ENCODE results near the gene AKR1C2.
"Not testable (repeated sequence)": the region's sequence is repeated elsewhere in the genome, so short reads cannot be mapped to it uniquely, and the experiment has no call there.

AKR1C2 gene

GRCh38 chr10:4941540-4942330 lies 61.9 kb downstream of the AKR1C2 start:
- H3K27me3 ChIP-seq (ENCODE audit: control insufficient read depth, low read length) = no peaks in the 10 kb centered on the region
- no peak overlapping the region for H3K4me2 ChIP-seq (ENCODE audit: low read length)
- no peaks in the 10 kb centered on the region for H3K9me2 ChIP-seq (replicated peaks; ENCODE audit: control insufficient read depth, low read length)
- TF ChIP-seq EZH2phosphoT487 (IDR thresholded peaks at IDR 0.05; ENCODE audit: borderline replicate concordance, low read length) = no peak
- no peak for TF ChIP-seq CTCF (IDR thresholded peaks at IDR 0.05; ENCODE audit: low read depth, low read length, poor library complexity, severe bottlenecking)
- no peaks in the 10 kb centered on the region for H4K20me1 ChIP-seq (ENCODE audit: control insufficient read depth, insufficient read depth, low read depth, low read length)
- H3K79me2 ChIP-seq (ENCODE audit: control insufficient read depth, low read length) = no peaks in the 10 kb centered on the region
- H3K36me3 ChIP-seq (ENCODE audit: control insufficient read depth, low read length) = no peaks in the 10 kb centered on the region
- H3K27ac ChIP-seq (ENCODE audit: low read depth, low read length) = no peak overlapping the region
- H3K4me1 ChIP-seq (ENCODE audit: control insufficient read depth, low read length) = no peaks in the 10 kb centered on the region
- H3K9me3 ChIP-seq (ENCODE audit: control insufficient read depth, insufficient read depth, low read length) = no peaks in the 10 kb centered on the region
- no peak overlapping the region for H3K4me3 ChIP-seq (ENCODE audit: low read length)
- no peaks in the 10 kb centered on the region for H3F3A ChIP-seq (ENCODE audit: control insufficient read depth, insufficient read depth)

DNA sequence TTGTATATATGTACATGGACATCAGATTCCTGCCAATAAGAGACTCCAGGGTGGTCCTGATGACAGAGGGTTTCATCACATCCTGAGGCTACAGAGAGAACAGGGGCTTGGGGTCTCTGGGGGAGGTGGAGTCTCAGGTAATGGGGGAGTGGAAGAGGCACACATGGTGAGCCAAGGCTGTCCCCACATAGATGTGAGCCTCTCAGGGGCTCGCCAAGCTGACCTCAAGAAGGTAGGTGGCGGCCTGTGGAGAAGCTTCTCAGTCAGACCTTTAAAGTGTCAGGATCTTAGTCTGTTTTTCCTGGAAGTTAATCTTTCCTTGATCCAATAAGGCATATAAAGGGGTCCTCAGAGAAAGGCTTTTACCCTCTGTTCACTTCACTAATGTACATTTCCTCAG lies 62.7 kb downstream of the AKR1C2 start:
- not testable (repeated sequence) for H3K27ac ChIP-seq (ENCODE audit: low read depth, low read length); H3K27me3 ChIP-seq (ENCODE audit: control insufficient read depth, low read length); H3K4me2 ChIP-seq (ENCODE audit: low read length); H4K20me1 ChIP-seq (ENCODE audit: control insufficient read depth, insufficient read depth, low read depth, low read length); H3K9me3 ChIP-seq (ENCODE audit: control insufficient read depth, insufficient read depth, low read length); H3K4me1 ChIP-seq (ENCODE audit: control insufficient read depth, low read length); H3K36me3 ChIP-seq (ENCODE audit: control insufficient read depth, low read length); H3K79me2 ChIP-seq (ENCODE audit: control insufficient read depth, low read length); H3K4me3 ChIP-seq (ENCODE audit: low read length); H3K9me2 ChIP-seq (replicated peaks; ENCODE audit: control insufficient read depth, low read length); H3F3A ChIP-seq (ENCODE audit: control insufficient read depth, insufficient read depth)

GRCh38 chr10:4940073-4940428 lies 63.6 kb downstream of the AKR1C2 start:
- H3K4me1 ChIP-seq (ENCODE audit: control insufficient read depth, low read length); H3K9me2 ChIP-seq (replicated peaks; ENCODE audit: control insufficient read depth, low read length); H3K9me3 ChIP-seq (ENCODE audit: control insufficient read depth, insufficient read depth, low read length); H3K79me2 ChIP-seq (ENCODE audit: control insufficient read depth, low read length); H3F3A ChIP-seq (ENCODE audit: control insufficient read depth, insufficient read depth); H3K4me2 ChIP-seq (ENCODE audit: low read length); H3K4me3 ChIP-seq (ENCODE audit: low read length); H3K36me3 ChIP-seq (ENCODE audit: control insufficient read depth, low read length); H4K20me1 ChIP-seq (ENCODE audit: control insufficient read depth, insufficient read depth, low read depth, low read length); H3K27ac ChIP-seq (ENCODE audit: low read depth, low read length); H3K27me3 ChIP-seq (ENCODE audit: control insufficient read depth, low read length): not testable (repeated sequence)

DNA sequence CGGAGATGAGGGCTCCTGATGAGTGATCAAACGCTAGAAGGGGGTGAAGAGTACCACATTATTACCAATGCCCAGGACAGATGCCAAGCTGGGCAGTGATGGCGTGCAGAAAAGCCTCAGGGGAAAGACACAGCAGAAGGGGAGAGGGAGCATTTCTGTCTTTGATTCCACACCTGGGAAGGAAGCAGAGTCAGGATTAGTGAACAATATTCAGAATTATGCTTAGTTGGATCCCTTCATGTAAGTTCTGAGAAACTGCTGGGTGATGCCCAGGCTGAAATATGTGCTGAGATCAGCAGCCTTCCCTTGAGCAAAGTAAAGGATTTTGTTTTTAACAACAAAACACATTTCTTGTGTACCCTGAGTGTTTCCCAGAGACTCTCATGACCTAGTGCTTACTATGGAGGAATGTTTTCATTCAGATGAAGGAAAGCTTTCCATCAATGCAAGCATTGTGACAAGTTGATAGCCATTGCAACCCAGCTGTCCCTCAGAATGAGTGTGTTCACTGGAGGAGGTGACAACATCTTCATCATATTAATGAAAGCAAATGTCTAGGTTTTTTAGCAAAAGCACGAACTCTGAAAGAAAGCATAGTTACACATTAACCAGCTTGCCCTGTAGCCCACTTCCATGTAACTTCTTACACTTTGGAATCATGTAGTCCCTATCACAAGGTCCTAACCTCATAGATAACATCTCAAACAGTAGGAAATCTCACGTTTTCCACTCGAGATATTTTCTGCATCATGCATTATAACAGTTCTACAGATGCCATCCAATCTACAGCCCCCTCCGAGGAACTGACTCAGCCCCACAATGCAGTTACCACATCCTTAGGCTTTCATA lies 64.2 kb downstream of the AKR1C2 start:
- H3K36me3 ChIP-seq (ENCODE audit: control insufficient read depth, low read length) = no peaks in the 10 kb centered on the region
- no peaks in the 10 kb centered on the region for H3K27me3 ChIP-seq (ENCODE audit: control insufficient read depth, low read length)
- TF ChIP-seq CTCF (IDR thresholded peaks at IDR 0.05; ENCODE audit: low read depth, low read length, poor library complexity, severe bottlenecking) (no peak), EZH2phosphoT487 (IDR thresholded peaks at IDR 0.05; ENCODE audit: borderline replicate concordance, low read length) (no peak)
- no peaks in the 10 kb centered on the region for H3F3A ChIP-seq (ENCODE audit: control insufficient read depth, insufficient read depth)
- H3K4me2 ChIP-seq (ENCODE audit: low read length) = no peak overlapping the region
- H3K4me1 ChIP-seq (ENCODE audit: control insufficient read depth, low read length) = no peaks in the 10 kb centered on the region
- no peak overlapping the region for H3K27ac ChIP-seq (ENCODE audit: low read depth, low read length)
- H3K79me2 ChIP-seq (ENCODE audit: control insufficient read depth, low read length) = no peaks in the 10 kb centered on the region
- no peaks in the 10 kb centered on the region for H4K20me1 ChIP-seq (ENCODE audit: control insufficient read depth, insufficient read depth, low read depth, low read length)
- no peak overlapping the region for H3K4me3 ChIP-seq (ENCODE audit: low read length)
- no peaks in the 10 kb centered on the region for H3K9me3 ChIP-seq (ENCODE audit: control insufficient read depth, insufficient read depth, low read length)
- no peaks in the 10 kb centered on the region for H3K9me2 ChIP-seq (replicated peaks; ENCODE audit: control insufficient read depth, low read length)

Measured in DOHH2 (cell line).